DMS 273 treated with DMSO at 0.1 percent for 48 hours (cell line): ENCODE results near the gene ZDHHC14.
"Not testable (repeated sequence)": the region's sequence is repeated elsewhere in the genome, so short reads cannot be mapped to it uniquely, and the experiment has no call there.

Source experiments
- DNase-seq: peaks from one replicate; lab custom pipeline; 2025; lab: John Stamatoyannopoulos, UW

Gene ZDHHC14

DNA sequence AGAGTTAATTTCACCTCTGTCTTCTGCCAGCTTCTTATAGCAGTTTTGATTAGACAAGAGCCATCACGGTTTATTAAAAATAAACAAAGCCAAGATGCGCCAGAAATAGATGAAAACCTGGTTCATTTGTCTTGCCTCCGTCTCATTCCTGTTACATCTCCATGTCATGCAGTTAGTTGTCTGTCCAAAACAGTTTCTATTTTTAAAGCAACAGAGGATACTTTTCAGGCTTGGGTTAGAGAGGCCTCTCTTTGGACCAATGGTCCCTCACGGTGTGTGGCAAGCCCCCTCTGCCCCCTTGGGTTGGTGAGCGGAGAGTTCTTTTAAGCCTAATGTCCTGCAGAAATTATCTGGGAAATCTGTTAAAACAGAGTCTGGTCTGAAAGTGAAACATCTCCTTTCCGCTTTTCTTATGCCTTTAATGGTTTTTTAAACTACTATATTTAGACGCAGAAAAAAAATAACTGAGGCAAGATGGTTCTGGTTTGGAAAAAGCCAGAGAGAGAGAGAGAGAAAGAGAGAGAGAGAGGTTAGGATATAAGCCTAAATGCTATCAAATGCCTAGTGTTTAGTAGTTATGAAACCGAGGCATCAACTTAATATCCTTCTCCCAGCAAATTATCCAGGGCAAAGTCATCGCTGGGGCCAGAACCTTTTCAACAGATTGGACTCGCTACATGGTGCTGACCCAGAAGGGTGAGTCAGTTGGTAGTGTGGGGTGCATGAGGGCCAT is 64.5 kb downstream of the ZDHHC14 start:
- no peak for DNase-seq

DNA sequence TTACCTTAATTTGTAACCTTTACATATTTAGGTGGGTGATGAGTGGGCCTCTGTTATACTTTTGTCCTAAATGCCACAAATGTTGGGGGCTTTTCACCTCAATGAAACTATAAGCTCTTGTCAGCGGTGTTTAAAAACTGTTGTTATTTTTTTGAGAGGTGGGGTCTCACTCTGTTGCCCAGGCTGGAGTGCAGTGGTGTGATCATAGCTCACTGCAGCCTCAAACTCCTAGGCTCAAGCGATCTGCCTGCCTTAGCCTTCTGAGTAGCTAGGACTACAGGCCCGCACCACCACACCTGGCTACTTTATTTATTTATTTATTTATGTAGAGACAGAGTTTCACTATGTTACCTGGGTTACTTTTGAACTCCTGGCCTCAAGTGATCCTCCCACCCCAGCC is 66.7 kb downstream of the ZDHHC14 start:
- DNase-seq: no peak

DNA sequence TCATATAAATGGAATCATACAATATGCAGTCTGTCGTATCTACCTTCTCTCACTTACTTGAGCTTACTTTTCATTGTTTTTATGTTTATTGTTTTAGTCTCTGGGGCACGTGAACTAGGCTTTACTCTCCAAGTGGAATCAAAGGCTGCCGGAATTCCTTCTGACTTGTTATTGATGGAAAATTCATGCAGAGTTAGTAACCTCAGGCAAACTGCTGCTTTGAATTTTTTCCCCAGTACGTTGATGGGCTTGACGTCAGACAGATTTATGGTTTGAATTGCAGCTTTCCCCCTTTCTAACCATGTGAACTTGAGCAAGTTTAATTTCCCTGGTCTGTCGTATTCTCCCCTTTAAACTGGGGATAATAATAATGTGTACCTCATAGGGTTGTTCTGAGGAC is 68.6 kb downstream of the ZDHHC14 start:
- DNase-seq: no peak

DNA sequence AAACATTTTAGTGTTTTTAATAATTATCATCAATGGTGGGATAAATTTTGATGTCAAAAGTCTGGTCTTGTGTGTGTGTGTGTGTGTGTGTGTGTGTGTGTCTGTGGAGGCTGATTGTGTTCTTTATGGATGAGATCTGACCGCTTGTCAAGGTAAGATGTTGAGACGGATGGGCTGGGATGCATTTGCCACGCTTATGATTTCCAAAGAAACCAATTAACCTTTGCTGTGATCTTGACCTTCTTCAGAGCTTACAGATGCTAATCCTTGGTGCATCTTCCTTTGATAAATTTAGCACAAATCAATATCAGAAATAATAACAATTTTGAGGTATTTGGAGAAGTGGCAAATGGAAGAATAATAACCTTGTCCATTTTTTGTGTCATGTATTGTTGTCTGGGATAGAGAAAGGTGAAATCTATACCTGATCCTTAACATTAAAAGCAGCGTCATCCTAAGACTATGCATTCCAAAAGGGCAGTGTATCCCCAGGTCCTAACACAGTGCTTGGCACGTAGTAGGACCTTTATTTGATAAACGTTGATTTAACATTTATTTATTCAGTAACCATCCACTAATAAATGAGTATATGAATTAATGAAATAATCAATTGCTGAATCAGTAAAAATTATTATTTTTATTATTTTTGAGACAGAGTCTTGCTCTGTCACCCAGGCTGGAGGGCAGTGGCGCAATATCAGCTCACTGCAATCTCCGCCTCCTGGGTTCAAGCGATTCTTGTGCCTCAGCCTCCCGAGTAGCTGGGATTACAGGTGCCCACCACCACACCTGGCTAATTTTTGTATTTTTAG is 70.1 kb downstream of the ZDHHC14 start:
- DNase-seq: no peak

DNA sequence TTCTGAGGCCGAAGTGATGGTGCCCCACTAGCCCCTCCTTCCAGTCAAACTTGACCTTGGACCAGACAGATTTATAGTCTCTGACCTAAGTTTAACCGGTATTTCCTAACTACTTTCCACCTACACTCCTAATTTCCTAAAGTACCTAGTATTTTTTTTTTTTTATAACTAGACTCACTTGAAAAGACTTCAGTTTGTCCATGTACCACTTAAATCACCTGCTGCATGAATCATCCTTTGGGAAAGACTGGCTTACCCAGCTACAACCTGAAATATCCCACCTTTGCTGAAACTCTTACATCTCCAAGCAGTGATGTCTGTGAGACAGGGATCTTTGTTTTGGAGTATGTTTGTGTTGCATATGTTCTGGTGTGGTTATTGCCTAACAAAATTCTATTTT is 71.1 kb downstream of the ZDHHC14 start:
- no peak for DNase-seq

DNA sequence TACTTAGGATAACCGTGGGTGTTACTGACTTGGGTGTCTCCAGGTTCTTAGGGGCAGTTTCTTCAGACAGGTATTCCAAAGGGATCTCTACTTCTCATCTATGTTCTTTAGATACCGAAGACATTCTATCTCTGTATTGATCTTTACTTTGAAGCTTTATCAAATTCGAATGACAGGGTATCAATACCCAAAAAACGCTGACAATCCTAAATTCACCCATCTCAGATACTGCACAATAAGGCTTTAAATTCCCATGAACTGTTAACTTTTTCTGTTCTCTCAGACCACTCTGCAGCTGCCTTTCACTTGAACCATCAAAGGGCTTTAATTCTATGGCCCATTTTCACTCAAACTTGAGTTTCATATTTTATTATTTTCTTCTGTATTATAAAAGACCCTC is 72.1 kb downstream of the ZDHHC14 start:
- DNase-seq: no peak

DNA sequence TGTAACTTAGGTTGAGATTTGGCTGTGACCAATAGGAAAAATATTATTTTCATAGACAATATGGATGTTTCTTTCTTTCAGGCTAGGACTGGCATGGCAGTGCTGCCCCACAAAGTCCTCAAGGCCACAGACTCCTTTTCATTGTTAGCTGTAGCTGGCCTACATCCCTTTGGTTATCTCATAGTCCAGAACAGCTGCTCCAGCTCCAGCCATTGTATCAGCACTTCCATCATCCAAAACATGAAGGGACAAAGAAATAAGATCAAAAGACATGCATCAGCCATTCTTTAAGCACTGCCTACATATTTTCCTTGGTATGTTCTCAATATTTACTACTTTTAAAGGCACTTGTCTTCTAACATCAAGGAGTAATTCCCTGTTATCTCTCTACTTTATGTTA is 73.0 kb downstream of the ZDHHC14 start:
- DNase-seq: no peak

DNA sequence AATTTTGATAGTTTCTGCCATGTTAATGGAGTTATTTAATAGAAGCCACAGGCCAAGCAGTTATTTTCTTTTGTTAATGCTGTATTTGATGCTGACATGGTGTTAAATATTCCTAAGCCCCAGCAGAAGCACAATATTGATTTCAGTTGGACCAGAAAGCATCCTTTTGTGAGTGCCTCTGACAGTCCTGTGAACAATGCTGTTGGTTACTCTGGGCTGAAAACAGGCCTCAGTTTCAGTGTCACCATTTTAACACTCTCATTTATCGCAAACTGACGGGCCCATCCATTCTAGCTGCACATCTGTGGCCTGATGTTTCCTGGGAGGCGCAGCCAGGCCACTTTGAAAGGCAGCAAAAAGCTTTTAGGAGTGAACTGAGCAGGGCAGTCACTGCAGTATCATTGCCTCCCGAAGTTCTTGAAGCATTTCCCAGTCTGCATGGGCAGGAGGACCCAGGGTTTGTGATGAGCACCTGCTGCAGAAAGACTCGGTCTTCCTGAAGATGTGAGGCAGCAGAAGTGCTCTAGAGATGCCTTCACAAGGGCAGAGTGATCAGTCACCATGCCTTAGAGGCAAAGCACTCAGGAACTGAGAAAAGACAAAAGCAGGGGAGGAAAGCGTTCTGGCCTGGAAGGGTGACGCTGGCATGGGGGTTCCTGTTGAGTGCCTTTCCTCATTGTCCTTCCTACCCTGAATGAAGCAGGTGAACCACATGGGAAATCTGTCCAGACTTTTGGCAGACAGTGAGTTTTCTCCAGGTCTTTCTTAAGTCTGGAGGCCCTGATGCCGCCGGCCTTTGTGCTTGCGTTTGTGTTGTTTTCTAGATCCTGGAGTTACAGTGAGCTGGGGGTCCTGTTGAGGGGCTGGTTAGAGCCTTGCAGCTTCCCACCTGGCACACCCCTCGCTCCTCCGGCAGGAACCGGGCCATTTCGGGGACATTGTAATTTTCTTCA is 74.0 kb downstream of the ZDHHC14 start:
- no peak for DNase-seq

DNA sequence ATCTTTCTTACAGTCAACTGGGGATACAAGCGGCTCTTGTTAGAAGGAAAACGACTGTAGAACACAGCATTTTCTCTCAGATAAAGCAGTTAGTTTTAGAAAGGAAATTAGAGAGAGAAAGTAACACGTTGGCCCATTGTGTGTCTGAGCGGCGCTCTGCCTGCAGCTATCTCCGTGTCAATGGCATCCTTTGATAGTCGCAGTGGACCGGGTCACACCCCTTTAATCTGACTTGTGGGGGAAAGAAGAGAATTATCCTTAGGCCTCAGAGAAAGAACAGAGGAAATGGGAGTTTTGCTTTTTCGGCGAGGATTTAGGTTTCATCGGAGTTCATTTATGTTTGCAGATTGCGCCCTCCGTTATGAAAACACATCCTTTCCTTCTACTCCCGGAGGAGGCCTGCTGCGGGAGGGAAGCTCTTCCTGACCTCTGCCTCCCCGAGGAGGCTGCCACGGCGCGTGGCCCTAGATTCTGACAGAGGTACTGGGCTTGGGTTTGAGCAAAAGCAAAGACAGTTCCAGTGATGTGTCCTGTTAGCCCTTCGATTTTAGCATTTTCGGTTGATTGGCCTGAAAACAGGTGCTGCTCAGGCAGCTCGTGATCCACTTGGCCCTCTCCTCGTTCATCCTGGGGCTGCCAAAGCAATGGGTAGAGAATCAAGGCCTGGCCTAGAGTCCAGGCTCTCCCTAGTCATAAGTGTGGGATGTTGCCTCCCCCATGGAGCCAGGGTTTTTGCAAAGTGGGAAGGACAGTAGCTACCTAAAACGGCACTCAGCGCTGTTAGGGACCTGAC is 74.9 kb downstream of the ZDHHC14 start:
- no peak for DNase-seq

DNA sequence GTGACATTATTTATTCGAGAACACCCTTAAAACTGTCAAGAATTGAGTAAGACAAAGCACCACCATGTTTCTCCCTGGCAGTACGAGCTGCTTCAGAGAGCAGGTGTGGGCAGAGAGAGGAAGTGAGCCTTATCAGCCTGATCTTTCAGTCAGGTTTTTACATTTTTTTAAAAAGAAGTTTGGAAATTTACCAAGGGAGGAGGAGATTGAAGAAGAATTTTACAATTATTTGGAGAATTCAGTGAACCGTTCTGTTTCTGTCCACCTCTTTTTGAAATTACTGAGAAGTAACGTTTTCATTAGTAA is 75.5 kb downstream of the ZDHHC14 start:
- DNase-seq: no peak

DNA sequence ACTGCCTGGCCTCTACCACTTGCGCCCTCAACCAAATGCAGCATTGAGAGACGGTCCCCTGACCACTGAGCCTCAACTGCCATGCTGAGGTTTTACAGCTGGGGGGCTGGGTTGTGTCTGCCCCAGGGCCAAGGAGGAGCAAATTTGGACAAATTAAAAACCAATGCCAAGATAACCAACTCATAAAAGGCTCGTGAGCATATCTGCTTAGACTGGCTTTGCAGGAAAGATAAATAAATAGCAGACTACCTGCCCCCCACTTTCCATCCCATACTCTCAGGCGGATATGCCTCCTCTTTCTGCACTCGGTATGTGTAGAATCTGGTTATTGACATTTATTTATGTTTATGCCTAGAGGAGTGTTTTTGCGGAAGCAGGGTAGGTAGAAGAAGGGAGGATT is 76.8 kb downstream of the ZDHHC14 start:
- no peak for DNase-seq

DNA sequence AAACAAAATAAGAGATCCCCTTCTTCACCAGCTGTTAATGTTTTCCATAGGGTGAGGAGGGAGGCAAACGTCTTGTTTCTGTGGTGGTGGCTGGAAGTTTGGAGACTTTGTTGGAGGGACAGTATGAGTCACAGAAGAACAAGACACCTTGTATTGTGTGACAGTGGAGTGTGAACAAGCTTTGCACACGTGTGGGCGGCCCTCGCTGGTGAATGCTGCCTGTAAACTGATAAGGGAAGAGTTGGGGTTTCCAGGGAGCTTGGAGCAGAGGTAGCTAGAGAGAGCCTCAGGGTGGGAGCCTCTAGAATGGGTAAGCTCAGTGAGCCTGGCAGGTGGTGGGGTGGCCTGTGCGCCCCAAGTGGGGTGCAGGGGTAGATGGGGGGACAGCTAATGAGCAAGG is 78.3 kb downstream of the ZDHHC14 start:
- DNase-seq: no peak

DNA sequence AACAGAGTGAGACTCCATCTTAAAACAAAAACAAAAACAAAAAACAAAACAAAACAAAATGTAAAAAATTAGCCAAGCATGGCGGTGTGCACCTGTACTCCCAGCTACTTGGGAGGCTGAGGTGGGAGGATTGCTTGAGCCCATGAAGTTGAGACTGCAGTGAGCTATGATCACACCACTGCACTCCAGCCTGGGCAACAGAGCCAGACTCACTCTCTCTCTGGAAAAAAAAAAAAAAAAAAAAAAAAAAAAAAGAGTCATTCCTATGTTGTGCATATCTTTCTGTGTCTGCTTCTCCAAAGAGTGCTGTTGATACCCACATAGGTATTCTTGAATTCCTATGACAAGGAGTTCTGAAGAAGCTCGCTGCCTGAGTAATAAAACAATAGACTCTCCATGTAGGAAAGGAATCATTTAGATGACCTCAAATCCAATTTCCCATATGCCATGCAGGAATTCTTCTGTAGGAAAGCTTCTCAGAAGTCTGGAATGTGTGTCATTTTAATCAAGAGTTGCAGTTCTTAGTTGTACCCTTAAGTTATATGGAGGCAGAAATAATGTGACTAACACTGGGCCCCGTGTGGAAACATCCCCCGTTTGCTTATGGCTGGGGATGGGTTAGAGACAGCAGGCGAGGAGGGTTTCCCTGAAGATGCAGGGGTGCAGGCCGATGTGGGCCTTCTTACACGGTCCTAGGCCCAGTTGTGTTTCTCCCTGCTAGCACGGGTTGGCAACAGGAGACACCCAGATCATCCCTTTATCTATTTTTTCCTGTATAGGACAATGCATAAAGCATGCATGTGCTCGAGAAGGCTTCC is 79.4 kb downstream of the ZDHHC14 start:
- no peak for DNase-seq

DNA sequence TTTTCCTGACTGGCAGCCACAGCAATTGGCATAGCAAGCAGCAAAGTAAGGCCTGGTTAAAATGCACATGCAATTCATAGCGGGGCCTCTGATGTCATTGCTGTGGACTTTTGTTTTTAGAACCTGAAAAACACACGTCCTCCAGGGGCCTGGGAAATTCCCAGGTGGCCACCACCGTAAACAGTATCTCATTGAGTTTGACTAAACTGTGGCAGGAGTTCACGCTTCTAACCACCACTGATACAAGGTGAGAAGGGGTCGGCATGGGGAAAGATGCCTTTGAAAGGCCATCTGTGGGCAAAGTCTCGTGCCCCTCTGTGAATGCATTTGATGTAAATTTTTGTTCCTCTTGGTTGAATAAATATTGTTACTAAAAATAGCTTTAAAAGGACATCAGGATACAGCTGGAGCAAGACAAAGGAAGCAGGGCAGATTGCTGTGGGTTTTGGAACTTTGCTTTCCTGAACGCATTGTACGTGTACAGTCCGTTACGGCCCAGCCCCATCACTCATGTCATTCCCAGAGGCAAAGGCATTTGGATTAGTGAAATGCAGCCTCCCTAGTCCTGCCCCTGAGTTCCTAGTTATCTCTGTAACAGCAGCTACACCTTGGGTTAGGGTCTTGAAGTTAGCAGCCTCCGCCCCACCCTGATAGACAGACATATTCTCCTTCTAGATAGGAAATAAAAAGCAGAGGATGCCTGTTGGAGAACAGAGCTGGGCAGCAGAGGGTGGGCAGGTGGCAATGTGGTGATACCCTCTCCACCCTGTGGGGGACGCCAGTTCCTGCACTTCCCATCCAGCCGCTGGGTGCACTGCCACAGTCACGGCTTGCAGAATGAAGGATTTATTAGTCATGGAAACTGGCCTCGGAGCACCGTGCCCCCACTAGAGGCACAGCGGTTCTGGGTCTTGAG is 80.3 kb downstream of the ZDHHC14 start:
- no peak for DNase-seq

DNA sequence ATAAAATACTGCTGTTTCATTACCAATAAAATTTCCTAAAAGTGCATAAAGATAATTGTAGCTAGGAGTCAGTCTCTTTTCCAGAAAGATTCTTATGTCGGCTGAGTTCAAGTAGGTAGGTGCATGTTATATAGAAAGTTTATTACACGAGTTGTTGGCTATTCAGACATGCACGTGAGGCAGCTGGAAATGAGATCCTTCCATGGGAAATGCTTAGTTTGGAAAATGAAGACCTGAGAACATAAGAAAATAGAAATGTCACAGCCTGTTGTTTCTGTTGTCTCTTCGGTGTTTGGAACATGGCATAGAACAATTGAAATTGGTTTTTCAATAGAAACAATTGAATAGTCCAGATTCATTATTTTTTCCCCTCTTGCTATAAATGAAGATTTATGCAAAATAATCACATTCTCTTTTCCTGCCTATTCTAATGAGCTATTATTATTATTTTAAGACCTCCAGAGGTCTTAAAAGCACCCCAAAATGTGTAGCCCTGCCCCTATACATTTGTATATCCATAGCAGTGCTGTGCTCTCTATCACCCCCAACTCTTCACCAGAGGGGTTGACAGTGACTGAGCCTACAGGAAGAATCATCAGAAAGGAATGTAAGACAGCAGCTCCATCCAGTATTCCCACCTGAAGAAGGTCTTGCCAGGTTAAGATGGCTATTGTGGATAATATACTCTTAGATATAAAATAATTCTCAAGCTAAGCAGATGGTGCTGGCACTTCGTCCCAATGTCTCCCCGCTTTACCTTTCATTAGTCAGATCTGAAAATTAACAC is 82.2 kb downstream of the ZDHHC14 start:
- no peak for DNase-seq

DNA sequence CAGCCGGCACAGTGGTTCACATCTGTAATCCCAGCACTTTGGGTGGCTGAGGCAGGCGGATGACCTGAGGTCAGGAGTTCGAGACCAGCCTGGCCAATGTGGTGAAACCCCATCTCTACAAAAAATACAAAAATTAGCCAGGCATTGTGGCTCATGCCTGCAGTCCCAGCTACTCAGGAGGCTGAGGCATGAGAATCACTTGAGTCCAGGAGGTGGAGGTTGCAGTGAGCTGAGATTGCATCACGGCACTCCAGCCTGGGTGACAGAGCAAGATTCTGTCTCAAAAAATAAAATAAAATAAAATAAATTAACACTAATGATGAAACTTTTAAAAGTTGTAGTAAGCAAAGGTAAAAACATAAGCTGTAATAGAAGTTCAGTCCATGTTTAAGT is 82.7 kb downstream of the ZDHHC14 start:
- DNase-seq: not testable (repeated sequence)

DNA sequence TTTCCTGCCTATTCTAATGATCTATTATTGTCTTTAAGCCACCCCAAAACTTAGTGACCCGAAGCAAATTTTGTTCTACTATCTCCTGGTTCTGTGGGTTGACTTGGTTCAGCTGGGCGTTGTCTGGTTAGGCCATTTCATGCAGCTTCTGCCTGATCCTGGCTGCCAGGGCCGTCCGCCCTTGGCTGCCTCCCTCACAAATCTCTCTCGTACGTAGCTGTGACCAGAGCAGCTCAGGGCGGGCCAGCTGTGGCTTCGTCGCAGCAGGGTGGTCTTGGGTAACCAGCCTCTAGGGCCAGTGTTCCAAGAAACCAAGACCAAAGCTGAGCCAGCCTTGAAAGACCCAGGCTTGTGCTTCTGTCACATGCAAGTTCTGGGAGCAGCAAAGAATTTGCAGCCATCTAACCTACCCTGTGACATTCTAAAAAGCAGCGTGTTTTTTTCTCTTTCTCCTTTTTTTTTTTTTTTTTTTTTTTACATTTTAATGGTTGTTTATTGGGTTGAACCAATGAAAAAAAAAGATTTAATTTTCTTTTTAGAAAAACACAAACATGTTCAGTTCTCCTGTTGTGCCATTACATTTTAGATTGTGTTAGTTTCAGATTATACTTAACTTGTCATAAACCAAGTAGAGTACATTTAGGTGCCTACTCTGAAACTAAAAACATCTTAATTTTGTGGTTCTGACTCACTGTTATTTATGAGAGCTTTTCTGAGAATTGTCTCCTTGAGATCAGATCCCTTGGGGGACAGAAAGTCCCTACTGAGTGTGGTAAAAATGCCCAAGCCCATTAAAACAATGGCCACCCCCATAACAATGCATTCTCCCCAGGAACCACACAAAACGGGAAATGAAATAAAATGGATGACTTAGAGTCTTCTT is 83.9 kb downstream of the ZDHHC14 start:
- DNase-seq: no peak

DNA sequence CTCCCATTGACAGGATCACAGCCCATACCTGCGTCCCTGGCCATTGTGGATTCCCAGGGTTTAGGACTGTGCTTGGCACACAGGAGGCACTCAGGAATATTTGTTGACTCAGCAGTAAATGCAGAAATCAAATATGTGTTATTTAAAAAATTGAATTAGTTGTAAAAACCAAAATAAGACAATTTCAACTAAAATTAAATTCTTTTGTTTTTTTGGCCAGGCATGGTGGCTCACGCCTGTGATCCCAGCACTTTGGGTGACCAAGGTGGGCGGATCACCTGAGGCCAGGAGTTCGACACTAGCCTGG is 85.3 kb downstream of the ZDHHC14 start:
- DNase-seq: no peak
